SK-N-SH (cell line): ENCODE measurements around the gene FAM53A. TPM values are rescaled to one million over a fixed set of nuclear protein-coding genes. Genes with fewer than 3 reads are reported as not detected.

Experiments
- CTCF ChIA-PET: fragments of 300-600, 350-600 bp; formaldehyde crosslinking; extraction: SDS; loops from one replicate; lab custom pipeline; 2021; lab: Yijun Ruan, JAX
- POLR2A ChIA-PET: fragments of 350-600 bp; sonication (Branson Sonifier 250); formaldehyde crosslinking; extraction: SDS; loops from one replicate; lab custom pipeline; 2020; ENCODE audit warnings: antibody characterized with exemption, inconsistent platforms; lab: Yijun Ruan, JAX
- DNase-seq: peaks from one replicate; pipeline ENCODE4 v3.0.0; 2012
- H2AFZ ChIP-seq: fragments of 200-600 bp; sonication (generic); 2 replicates; pipeline ENCODE4 v1.8.1; 2016; ENCODE audit warnings: antibody characterized with exemption, mild to moderate bottlenecking, low read depth
- H3F3A ChIP-seq: fragments of 200-600 bp; sonication (generic); replicated peaks from 2 replicates; pipeline ENCODE3; 2016; ENCODE audit warnings: antibody characterized with exemption, mild to moderate bottlenecking; ENCODE audit not compliant: insufficient read depth
- H3K27ac ChIP-seq, 2 experiments: fragments of 200-500 bp in 1 of 2; fragments of 200-600 bp in 1 of 2; sonication (Bioruptor generic) in 1 of 2; sonication (generic), shearing (Covaris generic) in 1 of 2; 2 replicates each; pipeline versions ENCODE4 v1.5.1 to v1.6.1; 2014 to 2016; ENCODE audit warnings: low read depth in 2 of 2, inconsistent platforms in 1 of 2, low read length in 1 of 2, mild to moderate bottlenecking in 1 of 2, mixed read lengths in 1 of 2
- H3K27me3 ChIP-seq: fragments of 200-600 bp; sonication (generic), shearing (Covaris generic); 2 replicates; pipeline ENCODE4 v1.6.1; 2016; ENCODE audit warnings: mixed run types; ENCODE audit not compliant: insufficient read depth
- H3K36me3 ChIP-seq, 2 experiments: fragments of 200-500 bp in 1 of 2; fragments of 200-600 bp in 1 of 2; sonication (Bioruptor generic) in 1 of 2; sonication (generic) in 1 of 2; replicated peaks in 1 of 2; 2 replicates each; pipeline versions ENCODE3 to v1.5.1; 2014 to 2016; ENCODE audit warnings: low read length in 1 of 2, mild to moderate bottlenecking in 1 of 2; ENCODE audit not compliant: insufficient read depth in 2 of 2, control insufficient read depth in 1 of 2
- H3K4me1 ChIP-seq, 2 experiments: fragments of 200-500 bp in 1 of 2; fragments of 200-600 bp in 1 of 2; sonication (Bioruptor generic) in 1 of 2; sonication (generic), shearing (Covaris generic) in 1 of 2; 2 replicates each; pipeline versions ENCODE4 v1.5.1 to v1.6.1; 2014 to 2016; ENCODE audit warnings: low read depth in 1 of 2, low read length in 1 of 2, mixed run types in 1 of 2; ENCODE audit not compliant: insufficient read depth in 2 of 2, control insufficient read depth in 1 of 2
- H3K4me2 ChIP-seq: fragments of 200-600 bp; sonication (generic), shearing (Covaris generic); 2 replicates; pipeline ENCODE4 v1.6.1; 2017; ENCODE audit warnings: mixed run types
- H3K4me3 ChIP-seq, 2 experiments: fragments of 200-500 bp in 1 of 2; fragments of 200-600 bp in 1 of 2; sonication (Bioruptor generic) in 1 of 2; sonication (generic), shearing (Covaris generic) in 1 of 2; 2 replicates each; pipeline versions ENCODE4 v1.5.1 to v1.8.1; 2014 to 2016; ENCODE audit warnings: low read depth in 2 of 2, inconsistent platforms in 1 of 2, low read length in 1 of 2, mild to moderate bottlenecking in 1 of 2, mixed read lengths in 1 of 2, moderate library complexity in 1 of 2
- H3K79me2 ChIP-seq: fragments of 200-600 bp; sonication (generic); 2 replicates; pipeline ENCODE4 v1.8.1; 2017; ENCODE audit warnings: mild to moderate bottlenecking; ENCODE audit not compliant: insufficient read depth
- H3K9ac ChIP-seq: fragments of 200-600 bp; sonication (generic); 2 replicates; pipeline ENCODE4 v1.6.1; 2017; ENCODE audit warnings: mixed run types
- H3K9me2 ChIP-seq: fragments of 200-600 bp; sonication (generic); 2 replicates; pipeline ENCODE4 v1.6.1; 2017; ENCODE audit warnings: mixed run types
- H3K9me3 ChIP-seq: fragments of 200-600 bp; sonication (generic); 2 replicates; pipeline ENCODE4 v1.6.1; 2017; ENCODE audit warnings: mixed run types, mild to moderate bottlenecking, moderate library complexity
- H4K20me1 ChIP-seq: fragments of 200-600 bp; sonication (generic); 2 replicates; pipeline ENCODE4 v1.6.1; 2017; ENCODE audit warnings: mild to moderate bottlenecking, mixed run types; ENCODE audit not compliant: insufficient read depth
- CHD2 ChIP-seq: fragments of 150-350 bp; IDR thresholded peaks from 2 replicates; pipeline ENCODE4 v1.6.1; 2018; ENCODE audit warnings: low read length; ENCODE audit not compliant: partially characterized antibody
- EP300 ChIP-seq, 2 experiments: IDR thresholded peaks; 2 replicates each; pipeline versions ENCODE4 v1.4.0 to v1.6.1; 2012; ENCODE audit warnings: borderline replicate concordance in 1 of 2, low read depth in 1 of 2, low read length in 1 of 2
- EZH2phosphoT487 ChIP-seq: fragments of 200-600 bp; sonication (generic); IDR thresholded peaks from 2 replicates; pipeline ENCODE4 v1.6.1; 2017; ENCODE audit warnings: low read depth, mixed run types, mild to moderate bottlenecking, antibody characterized with exemption, moderate library complexity, borderline replicate concordance
- RAD21 ChIP-seq: IDR thresholded peaks from 2 replicates; pipeline ENCODE4 v1.6.1; 2012; ENCODE audit warnings: mild to moderate bottlenecking, low read length
- RCOR1 ChIP-seq: fragments of 150-350 bp; IDR thresholded peaks from 2 replicates; pipeline ENCODE4 v1.6.1; 2017; ENCODE audit warnings: antibody characterized with exemption, low read length
- RFX5 ChIP-seq: IDR thresholded peaks from 2 replicates; pipeline ENCODE4 v1.6.1; 2012; ENCODE audit warnings: mild to moderate bottlenecking, improper control_type of control experiment, low read length
- RXRA ChIP-seq: IDR thresholded peaks from 2 replicates; pipeline ENCODE4 v1.4.0; 2012; ENCODE audit warnings: low read depth, mild to moderate bottlenecking, borderline replicate concordance
- TAF1 ChIP-seq: IDR thresholded peaks from 2 replicates; pipeline ENCODE4 v1.6.1; 2012; ENCODE audit warnings: low read depth, mild to moderate bottlenecking, low read length, moderate library complexity, borderline replicate concordance
- TEAD4 ChIP-seq: IDR thresholded peaks from 2 replicates; pipeline ENCODE4 v1.4.0; 2012; ENCODE audit warnings: mild to moderate bottlenecking, borderline replicate concordance; ENCODE audit not compliant: insufficient read depth
- USF1 ChIP-seq: IDR thresholded peaks from 2 replicates; pipeline ENCODE4 v1.4.0; 2012; ENCODE audit warnings: low read depth, borderline replicate concordance
- ZBTB33 ChIP-seq: IDR thresholded peaks from 2 replicates; pipeline ENCODE4 v1.4.0; 2012; ENCODE audit warnings: low read depth, borderline replicate concordance
- WGBS: methylation state at CpG from one replicate; pipeline ENCODE4 v1.1.6; 2017; ENCODE audit warnings: low lambda C conversion rate; 5-methylcytosine and 5-hydroxymethylcytosine counted together
- polyA plus RNA-seq, 3 experiments: library from polyadenylated mRNA; depleted of rRNA; stranded (reverse); fragments of >200 nt; gene quantifications; 2 replicates each; pipeline ENCODE4 v1.2.3, GENCODE V29; 2012

Gene FAM53A
- polyA plus RNA-seq, 1 of the 3 experiments (the other 2 are of a cell fraction) = 7.6 TPM

- no peaks in the 10 kb centered on the region for H3K9me2 ChIP-seq
- 26% methylated on average over 9 of the region's 19 CpGs for WGBS
- no peaks in the 10 kb centered on the region for H3K27me3 ChIP-seq
- H3K9me3 ChIP-seq = no peaks in the 10 kb centered on the region
- no peak overlapping the region for H3K27ac ChIP-seq
- POLR2A ChIA-PET = interaction anchor here (0.9 to 1.1 kb wide), 2 partner anchors 10 to 12 kb away, joined by 3 read pairs; no protein-coding TSS in a partner anchor
- H3F3A ChIP-seq = no peaks in the 10 kb centered on the region
- CTCF ChIA-PET = interaction anchor here (0.7 to 1.6 kb wide), 6 partner anchors 9 to 252 kb away, joined by 3 to 5 read pairs (median 4); no protein-coding TSS in a partner anchor
- no peak overlapping the region for H2AFZ ChIP-seq
- H3K4me1 ChIP-seq = no peaks in the 10 kb centered on the region; a peak in 1 of 4 replicates
- no peaks in the 10 kb centered on the region for H3K79me2 ChIP-seq
- peak; percentile 58 for DNase-seq
- no peaks in the 10 kb centered on the region for H3K36me3 ChIP-seq
- TF ChIP-seq EZH2phosphoT487 = no peak
- TF ChIP-seq RAD21 = peak; percentile 27; the same call in 1 of the 2 replicates
- TF ChIP-seq, all 33 proteins: peak for 1
- H3K4me2 ChIP-seq = no peak overlapping the region
- no peak overlapping the region for H3K4me3 ChIP-seq
- no peak overlapping the region for H3K9ac ChIP-seq
- no peaks in the 10 kb centered on the region for H4K20me1 ChIP-seq
These were observed 79.4 kb downstream of the FAM53A start for GRCh38 chr4:1604706-1605205.

- Histone ChIP-seq H3K4me3 (no peak overlapping the region), H3K4me1 (no peaks in the 10 kb centered on the region; a peak in 1 of 4 replicates), H4K20me1 (no peaks in the 10 kb centered on the region), H3K36me3 (no peaks in the 10 kb centered on the region), H3K9me2 (no peaks in the 10 kb centered on the region), H3K27ac (no peak overlapping the region), H3K27me3 (no peaks in the 10 kb centered on the region), H3K9me3 (no peaks in the 10 kb centered on the region), H3K4me2 (no peak overlapping the region), H3K79me2 (no peaks in the 10 kb centered on the region), H3K9ac (no peak overlapping the region), H2AFZ (no peak overlapping the region), H3F3A (no peaks in the 10 kb centered on the region)
- POLR2A ChIA-PET = no interaction called here
- CTCF ChIA-PET = interaction anchor here (1.0 to 1.7 kb wide), 3 partner anchors 25 to 41 kb away, joined by 3 to 8 read pairs (median 4); no protein-coding TSS in a partner anchor
- DNase-seq = no peak
- WGBS = 32% methylated on average over 18 of the region's 23 CpGs
- no peak for TF ChIP-seq RXRA
- TF ChIP-seq TAF1 = no peak
- TF ChIP-seq EP300 (IDR thresholded peaks at IDR 0.05; ENCODE audit: borderline replicate concordance in 1 of 2, low read depth in 1 of 2, low read length in 1 of 2) = no peak
- no peak for TF ChIP-seq RCOR1
- TF ChIP-seq ZBTB33 = no peak
- TF ChIP-seq RFX5 = no peak
- TF ChIP-seq CHD2 = no peak
- 0 out of 2 replicates have a peak, but pooled peaks have one; percentile 39 for TF ChIP-seq USF1
- TF ChIP-seq TEAD4 = no peak
These were observed 79.9 kb downstream of the FAM53A start for GRCh38 chr4:1604181-1604705.
